Stimulated activated CD8-positive, alpha-beta memory T cell treated with anti-CD3 and anti-CD28 coated beads, Interleukin-7, amount 100 ng/mL, for 4 hours (primary cell): ENCODE results near the gene ZNF880.
"Not testable (repeated sequence)": the region's sequence is repeated elsewhere in the genome, so short reads cannot be mapped to it uniquely, and the experiment has no call there.

Source experiments
- DNase-seq, 2 donors: peaks; one replicate each; pipeline ENCODE4 v3.0.0-alpha.2; 2020; ENCODE audit warnings: low read depth in 2 of 2

ZNF880 gene

GRCh38 chr19:52369559-52370340, at the start of gene ZNF880:
Gene ZNF880 (plus strand): TSS chr19:52369923. CDS start chr19:52369966, 43 bp downstream.
- DNase-seq: peak; percentile 88 to 89

GRCh38 chr19:52322429-52322828, 47.3 kb upstream of the ZNF880 start:
- DNase-seq: no peak

- DNase-seq: no peak
These were observed 38.0 kb upstream of the ZNF880 start for GRCh38 chr19:52331757-52332156.

- DNase-seq: no peak
These were observed 34.0 kb upstream of the ZNF880 start for GRCh38 chr19:52335768-52336116.

GRCh38 chr19:52336117-52336790, 33.5 kb upstream of the ZNF880 start, which contains the start of gene ZNF610:
Gene ZNF610 (plus strand): TSS chr19:52336243. CDS start chr19:52349173, 12,930 bp downstream.
- DNase-seq: peak; percentile 76 to 78

- no peak for DNase-seq
These were observed 32.8 kb upstream of the ZNF880 start for GRCh38 chr19:52336791-52337381.

GRCh38 chr19:52339022-52339421, 30.7 kb upstream of the ZNF880 start:
- not testable (repeated sequence) for DNase-seq

- peak; percentile 11 to 17 for DNase-seq
These were observed 26.2 kb upstream of the ZNF880 start for GRCh38 chr19:52343548-52343947.

- no peak for DNase-seq
These were observed 24.6 kb upstream of the ZNF880 start for GRCh38 chr19:52345162-52345561.

GRCh38 chr19:52351512-52351911, 18.2 kb upstream of the ZNF880 start:
- DNase-seq: no peak

GRCh38 chr19:52366414-52366824, 3.3 kb upstream of the ZNF880 start:
- DNase-seq: no peak

GRCh38 chr19:52370341-52370710, 603 bp downstream of the ZNF880 start:
- DNase-seq: no peak

GRCh38 chr19:52391135-52391534, 21.4 kb downstream of the ZNF880 start:
- DNase-seq: no peak

GRCh38 chr19:52397310-52398080, 27.8 kb downstream of the ZNF880 start, which contains the start of gene ZNF528:
Gene ZNF528 (plus strand): TSS chr19:52397849. CDS start chr19:52402014, 4,165 bp downstream.
- DNase-seq: peak; percentile 90 to 91

GRCh38 chr19:52398081-52398441, 28.3 kb downstream of the ZNF880 start:
- DNase-seq: no peak

GRCh38 chr19:52410276-52410675, 40.6 kb downstream of the ZNF880 start:
- DNase-seq: no peak

- DNase-seq: no peak
These were observed 46.0 kb downstream of the ZNF880 start for GRCh38 chr19:52415711-52416110.

GRCh38 chr19:52428937-52429336, 59.2 kb downstream of the ZNF880 start, which contains the start of gene ZNF534:
Gene ZNF534 (plus strand): TSS chr19:52429148. CDS start chr19:52431475, 2,327 bp downstream.
- DNase-seq: no peak
